ENCODE data around the gene PCNX4.
"Not testable (repeated sequence)": the region's sequence is repeated elsewhere in the genome, so short reads cannot be mapped to it uniquely, and the experiment has no call there.

PCNX4 gene

DNA sequence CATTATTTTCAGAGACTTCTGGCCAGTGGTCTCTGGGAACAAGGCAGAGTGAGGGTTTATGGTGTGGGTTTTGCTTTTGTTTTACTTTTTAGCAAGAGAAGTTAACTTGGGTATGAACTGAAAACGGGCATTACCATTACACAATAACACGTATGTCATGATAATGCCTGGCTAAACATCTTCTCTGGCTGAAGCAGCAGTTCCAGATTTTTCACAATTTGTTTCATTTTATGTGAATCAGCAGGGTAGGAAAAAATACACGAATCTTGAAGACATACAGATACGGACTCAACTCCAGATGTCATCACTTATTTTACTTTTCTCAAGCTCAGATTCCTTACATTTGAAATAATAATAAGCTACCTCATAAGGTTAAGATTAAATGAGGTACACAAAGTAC lies 2.5 kb upstream of the PCNX4 start:
- Histone ChIP-seq H3K4me3 (ENCODE audit: low read depth, low read length) (no peak overlapping the region), H3K27me3 (ENCODE audit: control insufficient read depth, insufficient read depth, low read length) (no peaks in the 10 kb centered on the region), H3K9me3 (ENCODE audit: control insufficient read depth, insufficient read depth, low read length) (no peaks in the 10 kb centered on the region), H3K4me1 (ENCODE audit: control insufficient read depth, insufficient read depth, low read length) (peaks cover 24% of the 10 kb centered on the region), H3K27ac (ENCODE audit: low read depth, low read length) (no peak overlapping the region), H3K9ac (ENCODE audit: low read depth, low read length) (no peak overlapping the region), H3K36me3 (ENCODE audit: control insufficient read depth, insufficient read depth, low read length) (no peaks in the 10 kb centered on the region)

DNA sequence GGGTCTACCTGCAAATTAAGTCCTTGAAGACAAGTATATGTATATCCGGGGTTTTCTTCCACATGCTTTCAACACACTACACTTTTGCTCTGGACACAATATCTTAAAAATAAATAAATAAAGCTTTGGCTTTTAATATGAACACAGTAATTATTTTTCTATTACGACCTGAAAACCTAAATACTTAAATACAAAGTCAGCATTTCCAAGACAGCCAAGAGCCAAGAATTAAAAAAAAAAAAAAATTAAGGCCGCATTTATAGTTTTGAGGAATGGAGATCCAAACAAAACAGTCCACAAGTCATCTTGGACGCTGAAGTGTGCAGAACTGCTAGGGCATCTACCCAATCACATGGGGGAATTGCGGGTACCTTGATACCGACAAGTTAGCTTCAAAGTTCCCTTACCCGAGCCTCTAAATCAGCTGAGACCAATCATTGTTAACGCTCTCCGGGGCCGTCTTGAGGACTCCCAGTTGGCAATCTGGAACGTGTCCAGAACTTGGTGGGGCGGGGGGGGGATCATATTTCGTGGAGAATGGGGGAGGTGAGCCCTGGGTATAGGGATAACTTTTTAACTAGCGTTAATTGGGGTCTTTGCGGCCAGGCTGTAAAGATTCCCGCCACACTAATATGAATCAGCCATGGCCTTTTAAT lies 731 bp upstream of the PCNX4 start:
- H3K4me3 ChIP-seq (ENCODE audit: low read depth, low read length) = peak overlapping the region; percentile 94
- H3K27me3 ChIP-seq (ENCODE audit: control insufficient read depth, insufficient read depth, low read length) = no peaks in the 10 kb centered on the region
- peak overlapping the region; percentile 89 for H3K9ac ChIP-seq (ENCODE audit: low read depth, low read length)
- H3K9me3 ChIP-seq (ENCODE audit: control insufficient read depth, insufficient read depth, low read length) = no peaks in the 10 kb centered on the region
- no peaks in the 10 kb centered on the region for H3K36me3 ChIP-seq (ENCODE audit: control insufficient read depth, insufficient read depth, low read length)
- peak overlapping the region; percentile 98 for H3K27ac ChIP-seq (ENCODE audit: low read depth, low read length)
- peaks cover 29% of the 10 kb centered on the region for H3K4me1 ChIP-seq (ENCODE audit: control insufficient read depth, insufficient read depth, low read length)

DNA sequence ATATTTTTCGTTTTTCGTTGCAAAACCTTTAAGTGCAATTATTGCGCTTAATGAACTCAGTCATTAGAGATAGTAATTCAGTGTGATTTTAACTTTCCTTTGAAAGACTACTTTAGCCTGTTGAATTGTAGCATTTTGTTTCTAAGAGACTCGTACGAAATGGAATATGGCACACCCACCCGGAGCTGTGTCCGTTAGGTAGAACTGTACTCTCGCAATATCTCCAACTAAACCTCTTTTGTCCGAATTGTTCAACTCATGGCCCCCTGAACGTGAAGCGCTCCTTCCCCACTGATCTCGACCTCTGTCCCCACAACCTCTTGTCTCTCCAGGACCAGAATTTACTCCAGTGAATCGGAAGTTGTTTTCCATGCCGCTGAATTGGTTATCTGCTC lies 800 bp downstream of the PCNX4 start:
- H3K27ac ChIP-seq (ENCODE audit: low read depth, low read length) = peak overlapping the region; percentile 98

DNA sequence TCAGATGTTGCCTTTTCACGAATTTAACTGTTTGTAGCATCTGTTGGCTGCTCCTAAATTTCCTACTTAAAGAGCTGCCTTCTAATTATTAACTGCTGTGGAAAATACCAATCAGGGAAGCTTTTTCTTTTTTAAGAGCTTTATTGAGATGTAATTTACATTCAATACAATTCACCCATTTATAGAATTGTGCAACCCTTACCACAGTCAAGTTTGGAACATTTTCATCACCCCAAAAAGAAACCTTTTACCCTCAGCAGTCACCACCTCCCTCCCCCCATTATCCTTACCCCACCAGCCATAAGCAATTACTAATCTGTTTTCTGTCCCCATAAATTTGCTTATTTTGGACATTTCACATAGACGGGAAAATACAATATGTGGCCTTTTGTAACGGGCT lies 1.4 kb downstream of the PCNX4 start:
- peaks cover 10% of the 10 kb centered on the region for H3K36me3 ChIP-seq (ENCODE audit: control insufficient read depth, insufficient read depth, low read length)
- no peak overlapping the region for H3K27ac ChIP-seq (ENCODE audit: low read depth, low read length)
- peak overlapping the region; percentile 89; the same call in 1 of the 2 replicates for H3K9ac ChIP-seq (ENCODE audit: low read depth, low read length)
- peaks cover 29% of the 10 kb centered on the region for H3K4me1 ChIP-seq (ENCODE audit: control insufficient read depth, insufficient read depth, low read length)
- H3K9me3 ChIP-seq (ENCODE audit: control insufficient read depth, insufficient read depth, low read length) = no peaks in the 10 kb centered on the region
- H3K4me3 ChIP-seq (ENCODE audit: low read depth, low read length) = peak overlapping the region; percentile 94
- no peaks in the 10 kb centered on the region for H3K27me3 ChIP-seq (ENCODE audit: control insufficient read depth, insufficient read depth, low read length)

More for the DNA sequence above, 800 bp downstream of the PCNX4 start:
- peak overlapping the region; percentile 89 for H3K9ac ChIP-seq (ENCODE audit: low read depth, low read length)
- no peaks in the 10 kb centered on the region for H3K27me3 ChIP-seq (ENCODE audit: control insufficient read depth, insufficient read depth, low read length)
- peak overlapping the region; percentile 94 for H3K4me3 ChIP-seq (ENCODE audit: low read depth, low read length)
- H3K36me3 ChIP-seq (ENCODE audit: control insufficient read depth, insufficient read depth, low read length) = peaks cover 5% of the 10 kb centered on the region
- H3K9me3 ChIP-seq (ENCODE audit: control insufficient read depth, insufficient read depth, low read length) = no peaks in the 10 kb centered on the region
- H3K4me1 ChIP-seq (ENCODE audit: control insufficient read depth, insufficient read depth, low read length) = peaks cover 29% of the 10 kb centered on the region

DNA sequence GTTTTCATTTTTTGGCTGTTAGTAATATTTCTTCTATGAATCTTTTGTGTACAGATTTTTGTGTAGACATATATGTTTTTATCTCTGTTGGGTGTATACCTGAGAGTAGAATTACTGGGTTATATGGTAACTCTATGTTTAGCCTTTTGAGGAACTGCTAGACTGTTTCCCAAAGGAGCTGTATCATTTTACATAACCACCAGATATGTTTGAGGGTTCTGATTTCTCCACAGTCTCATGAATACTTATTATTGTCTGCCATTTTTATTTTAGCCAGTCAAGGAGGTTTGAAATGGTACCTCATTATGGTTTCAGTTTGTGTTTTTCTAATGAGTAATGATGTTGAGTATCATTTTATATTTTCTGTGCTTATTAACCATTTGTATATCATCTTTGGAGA lies 1.9 kb downstream of the PCNX4 start:
- no peaks in the 10 kb centered on the region for H3K9me3 ChIP-seq (ENCODE audit: control insufficient read depth, insufficient read depth, low read length)
- no peaks in the 10 kb centered on the region for H3K27me3 ChIP-seq (ENCODE audit: control insufficient read depth, insufficient read depth, low read length)
- H3K4me3 ChIP-seq (ENCODE audit: low read depth, low read length) = peak overlapping the region; percentile 94
- H3K27ac ChIP-seq (ENCODE audit: low read depth, low read length) = peak overlapping the region; percentile 59
- peaks cover 29% of the 10 kb centered on the region for H3K4me1 ChIP-seq (ENCODE audit: control insufficient read depth, insufficient read depth, low read length)
- H3K36me3 ChIP-seq (ENCODE audit: control insufficient read depth, insufficient read depth, low read length) = peaks cover 13% of the 10 kb centered on the region
- no peak overlapping the region for H3K9ac ChIP-seq (ENCODE audit: low read depth, low read length)

DNA sequence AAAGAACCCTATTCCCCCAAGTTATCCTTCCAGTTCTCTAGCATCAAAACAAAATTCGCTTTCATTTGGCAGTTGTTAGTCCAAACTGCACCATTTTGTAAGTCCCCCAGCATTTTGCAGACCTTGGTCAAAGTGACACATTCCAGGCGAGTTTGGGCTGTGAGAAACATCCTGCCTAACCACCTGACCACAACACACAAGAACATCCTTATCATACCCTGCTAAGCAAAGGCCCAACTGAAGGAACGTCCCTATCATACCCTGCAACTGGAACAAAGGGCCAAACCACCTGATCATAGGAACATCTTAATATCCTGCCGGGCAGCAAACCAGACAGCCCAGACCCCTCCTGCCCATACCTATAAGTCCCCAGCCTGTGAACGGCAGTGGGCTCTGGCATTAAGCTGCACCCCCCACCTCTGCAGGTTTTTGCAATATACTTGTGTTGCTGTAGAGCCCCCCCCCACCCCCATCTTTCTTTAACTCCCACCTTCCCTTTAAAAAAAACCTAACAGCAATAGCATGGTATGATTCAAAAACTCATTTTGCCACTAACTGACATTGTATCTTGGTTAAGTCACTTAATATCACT lies 2.7 kb downstream of the PCNX4 start:
- H3K4me3 ChIP-seq (ENCODE audit: low read depth, low read length) = peak overlapping the region; percentile 94
- H3K27ac ChIP-seq (ENCODE audit: low read depth, low read length) = peak overlapping the region; percentile 59
- H3K9ac ChIP-seq (ENCODE audit: low read depth, low read length) = no peak overlapping the region
- no peaks in the 10 kb centered on the region for H3K27me3 ChIP-seq (ENCODE audit: control insufficient read depth, insufficient read depth, low read length)
- peaks cover 29% of the 10 kb centered on the region for H3K4me1 ChIP-seq (ENCODE audit: control insufficient read depth, insufficient read depth, low read length)
- H3K9me3 ChIP-seq (ENCODE audit: control insufficient read depth, insufficient read depth, low read length) = no peaks in the 10 kb centered on the region
- peaks cover 13% of the 10 kb centered on the region for H3K36me3 ChIP-seq (ENCODE audit: control insufficient read depth, insufficient read depth, low read length)

DNA sequence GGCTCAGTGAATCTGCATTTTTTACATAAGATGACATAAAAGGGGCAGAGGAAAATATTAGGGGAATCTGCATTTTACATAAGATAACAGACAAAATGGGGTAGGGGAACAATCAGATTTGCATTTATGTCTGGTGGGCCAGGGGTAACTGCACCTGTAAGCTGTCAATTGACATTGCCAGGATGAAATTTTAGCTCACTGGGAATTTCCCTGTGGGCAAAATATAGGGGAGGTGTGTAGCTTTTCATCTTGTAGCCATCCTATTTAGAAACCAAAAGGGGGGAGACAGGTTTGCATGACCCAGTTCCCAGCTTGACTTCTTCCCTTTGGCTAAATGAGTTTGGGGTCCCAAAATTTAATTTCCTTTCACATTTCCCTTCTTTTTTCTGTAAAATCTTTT lies 3.5 kb downstream of the PCNX4 start:
- no peaks in the 10 kb centered on the region for H3K27me3 ChIP-seq (ENCODE audit: control insufficient read depth, insufficient read depth, low read length)
- H3K27ac ChIP-seq (ENCODE audit: low read depth, low read length) = no peak overlapping the region
- H3K4me1 ChIP-seq (ENCODE audit: control insufficient read depth, insufficient read depth, low read length) = peaks cover 29% of the 10 kb centered on the region
- peak overlapping the region; percentile 4; the same call in 1 of the 2 replicates for H3K4me3 ChIP-seq (ENCODE audit: low read depth, low read length)
- H3K9ac ChIP-seq (ENCODE audit: low read depth, low read length) = no peak overlapping the region
- peaks cover 13% of the 10 kb centered on the region for H3K36me3 ChIP-seq (ENCODE audit: control insufficient read depth, insufficient read depth, low read length)
- no peaks in the 10 kb centered on the region for H3K9me3 ChIP-seq (ENCODE audit: control insufficient read depth, insufficient read depth, low read length)

DNA sequence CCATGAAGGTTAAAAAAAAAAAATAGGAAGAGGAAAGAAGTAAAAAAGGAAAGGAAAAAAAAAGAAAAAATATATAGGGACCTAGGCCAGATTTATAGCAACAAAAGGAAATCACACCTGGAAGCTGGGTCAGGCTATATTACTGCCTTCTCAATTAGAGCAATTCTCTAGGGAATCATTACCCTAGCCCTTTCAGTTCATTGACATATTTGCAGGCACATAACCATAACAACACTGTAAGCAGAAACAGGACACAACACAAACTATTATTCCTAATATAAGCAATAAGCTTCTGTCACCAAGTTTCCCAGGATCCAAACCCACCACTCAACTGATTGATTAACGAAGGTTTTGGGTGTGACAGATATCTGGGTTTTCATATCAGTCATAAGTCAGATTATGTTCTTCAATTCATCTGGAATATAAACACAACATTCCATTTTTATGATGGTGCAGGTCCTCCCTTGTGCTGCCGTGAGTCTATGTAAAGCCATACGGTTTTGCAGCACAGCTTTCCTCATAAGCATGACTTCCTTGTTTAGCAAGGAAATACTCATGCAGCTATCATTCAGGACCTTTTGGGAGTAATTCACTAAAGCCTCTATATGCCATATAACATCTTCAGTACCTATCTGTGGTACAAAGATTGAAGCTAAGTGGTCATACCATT lies 4.2 kb downstream of the PCNX4 start:
- Histone ChIP-seq H3K9me3 (ENCODE audit: control insufficient read depth, insufficient read depth, low read length) (no peaks in the 10 kb centered on the region), H3K27ac (ENCODE audit: low read depth, low read length) (no peak overlapping the region), H3K27me3 (ENCODE audit: control insufficient read depth, insufficient read depth, low read length) (no peaks in the 10 kb centered on the region), H3K9ac (ENCODE audit: low read depth, low read length) (no peak overlapping the region), H3K4me1 (ENCODE audit: control insufficient read depth, insufficient read depth, low read length) (peaks cover 26% of the 10 kb centered on the region), H3K36me3 (ENCODE audit: control insufficient read depth, insufficient read depth, low read length) (peaks cover 13% of the 10 kb centered on the region), H3K4me3 (ENCODE audit: low read depth, low read length) (no peak overlapping the region)

DNA sequence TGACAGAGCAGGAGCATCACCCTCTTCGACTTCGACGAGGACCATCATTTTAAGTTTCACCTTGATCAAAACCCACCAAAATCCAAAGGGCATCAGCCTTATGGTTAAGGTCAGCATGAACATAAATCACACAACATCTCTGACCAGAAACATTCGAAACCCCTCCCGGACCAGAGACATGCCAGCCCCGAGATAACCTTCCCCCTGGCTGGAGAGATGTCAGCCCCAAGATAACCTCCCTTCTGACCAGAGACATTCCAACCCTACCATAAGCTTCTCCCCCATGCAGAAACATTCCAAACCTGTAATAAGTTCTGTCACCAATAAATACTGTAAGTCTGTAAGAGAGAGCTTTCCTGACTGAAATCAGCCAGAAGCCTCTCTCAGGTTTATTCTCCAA lies 6.3 kb downstream of the PCNX4 start:
- H3K9ac ChIP-seq (ENCODE audit: low read depth, low read length) = no peak overlapping the region
- no peaks in the 10 kb centered on the region for H3K27me3 ChIP-seq (ENCODE audit: control insufficient read depth, insufficient read depth, low read length)
- no peak overlapping the region for H3K27ac ChIP-seq (ENCODE audit: low read depth, low read length)
- H3K9me3 ChIP-seq (ENCODE audit: control insufficient read depth, insufficient read depth, low read length) = no peaks in the 10 kb centered on the region
- no peak overlapping the region for H3K4me3 ChIP-seq (ENCODE audit: low read depth, low read length)
- peaks cover 31% of the 10 kb centered on the region for H3K4me1 ChIP-seq (ENCODE audit: control insufficient read depth, insufficient read depth, low read length)
- peaks cover 13% of the 10 kb centered on the region for H3K36me3 ChIP-seq (ENCODE audit: control insufficient read depth, insufficient read depth, low read length)

DNA sequence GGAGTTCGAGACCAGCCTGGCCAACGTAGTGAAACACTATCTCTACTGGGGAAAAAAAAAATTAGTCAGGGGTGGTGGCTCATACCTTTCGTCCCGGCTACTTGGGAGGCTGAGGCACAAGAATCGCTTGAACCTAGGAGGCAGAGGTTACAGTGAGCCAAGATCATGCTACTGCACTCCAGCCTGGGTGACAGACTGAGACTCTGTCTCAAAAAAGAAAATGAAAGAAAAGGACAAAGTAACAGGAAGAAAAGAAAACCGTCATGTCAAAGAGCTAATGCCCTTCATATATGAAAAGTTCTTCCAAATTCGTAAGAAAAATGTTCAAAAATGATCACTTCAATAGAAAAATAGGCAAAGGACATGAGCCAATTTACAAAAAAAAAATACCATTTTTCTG lies 8.1 kb downstream of the PCNX4 start:
- not testable (repeated sequence) for H3K4me3 ChIP-seq (ENCODE audit: low read depth, low read length); H3K27me3 ChIP-seq (ENCODE audit: control insufficient read depth, insufficient read depth, low read length); H3K27ac ChIP-seq (ENCODE audit: low read depth, low read length); H3K9ac ChIP-seq (ENCODE audit: low read depth, low read length); H3K9me3 ChIP-seq (ENCODE audit: control insufficient read depth, insufficient read depth, low read length)
- peaks cover 23% of the 10 kb centered on the region for H3K4me1 ChIP-seq (ENCODE audit: control insufficient read depth, insufficient read depth, low read length)
- H3K36me3 ChIP-seq (ENCODE audit: control insufficient read depth, insufficient read depth, low read length) = peaks cover 13% of the 10 kb centered on the region

DNA sequence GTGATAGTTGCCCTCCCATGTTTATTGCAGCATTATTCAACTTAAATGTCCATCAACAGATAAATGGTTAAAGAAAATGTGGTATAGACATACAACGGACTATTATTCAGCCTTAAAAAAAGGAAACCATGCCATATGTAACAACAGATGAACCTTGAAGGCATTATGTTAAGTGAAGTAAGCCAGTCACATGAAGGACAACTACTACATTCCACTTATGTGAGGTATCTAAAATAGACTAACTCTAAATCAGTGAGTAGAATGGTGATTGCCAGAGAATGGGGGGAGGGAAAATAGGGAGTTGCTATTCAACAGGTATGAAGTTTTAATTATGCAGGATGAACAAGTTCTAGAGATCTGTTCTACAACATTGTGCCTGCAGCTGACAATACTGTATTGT lies 10.1 kb downstream of the PCNX4 start:
- Histone ChIP-seq H3K4me3 (ENCODE audit: low read depth, low read length) (no peak overlapping the region), H3K9me3 (ENCODE audit: control insufficient read depth, insufficient read depth, low read length) (no peaks in the 10 kb centered on the region), H3K4me1 (ENCODE audit: control insufficient read depth, insufficient read depth, low read length) (peaks cover 14% of the 10 kb centered on the region; the same call in 1 of the 2 replicates), H3K36me3 (ENCODE audit: control insufficient read depth, insufficient read depth, low read length) (peaks cover 13% of the 10 kb centered on the region), H3K27me3 (ENCODE audit: control insufficient read depth, insufficient read depth, low read length) (no peaks in the 10 kb centered on the region), H3K27ac (ENCODE audit: low read depth, low read length) (no peak overlapping the region), H3K9ac (ENCODE audit: low read depth, low read length) (no peak overlapping the region)
